Colonic mucosa (tissue), 4 donors: Measurements from ENCODE around the gene PYGM. TPM values are rescaled to one million over a fixed set of nuclear protein-coding genes. Genes with fewer than 3 reads are reported as not detected.

Experiments used
- DNase-seq: peaks from one replicate; pipeline ENCODE4 v3.0.0-alpha.2; 2020
- H3K27ac ChIP-seq: fragments of 200-600 bp; one replicate; pipeline ENCODE4 v1.8.0; 2021
- H3K27me3 ChIP-seq: fragments of 200-600 bp; one replicate; pipeline ENCODE4 v1.8.0; 2021
- H3K36me3 ChIP-seq: fragments of 200-600 bp; one replicate; pipeline ENCODE4 v1.8.0; 2021
- H3K4me1 ChIP-seq: fragments of 200-600 bp; one replicate; pipeline ENCODE4 v1.8.0; 2021; ENCODE audit warnings: mild to moderate bottlenecking
- H3K4me3 ChIP-seq: fragments of 200-600 bp; one replicate; pipeline ENCODE4 v1.8.0; 2021
- H3K9ac ChIP-seq, 2 donors: one replicate each; pipeline ENCODE4 v1.7.0; 2013; ENCODE audit warnings: control low read depth in 2 of 2, low read depth in 2 of 2, low read length in 2 of 2
- H3K9me3 ChIP-seq: fragments of 200-600 bp; one replicate; pipeline ENCODE4 v1.8.0; 2021
- CTCF ChIP-seq: fragments of 200-600 bp; IDR thresholded peaks from one replicate; pipeline ENCODE4 v1.8.0; 2022; ENCODE audit warnings: antibody characterized with exemption, mild to moderate bottlenecking
- intact Hi-C: fragments of 100-400 bp; cut with DNase I; formaldehyde crosslinking; loops from one replicate; pipeline ENCODE4 v1.14.1; 2022
- total RNA-seq, 2 donors: library from RNA; stranded (reverse); fragmentation: NEBNext Ultra II Directional in 1 of 2; extraction: Animal tissue kit (Norgen Biotek cat#: 25700) in 1 of 2; gene quantifications; one replicate each; pipeline ENCODE4 v1.2.1, GENCODE V29; 2021
- donor health status: healthy.
- donor health status: DM: no; HTN: no; CAD: no.
- donor health status: DM: no; HTN: no; CAD: no.

PYGM gene
- total RNA-seq, 2 donors from 2014 or later: 1.6 to 2.7 TPM

GRCh38 chr11:64789331-64790204 lies 29.8 kb upstream of the PYGM start:
- intact Hi-C loops: loop anchor here (5.0 kb wide), 2 partner anchors 53 to 103 kb away; partner anchors contain the start of gene CDC42BPG
- no peak for DNase-seq
- H3K27ac ChIP-seq: no peak overlapping the region

GRCh38 chr11:64788321-64789215 lies 28.8 kb upstream of the PYGM start:
- Histone ChIP-seq H3K27ac (no peak overlapping the region), H3K4me1 (no peaks in the 10 kb centered on the region), H3K9ac (no peak overlapping the region), H3K27me3 (no peaks in the 10 kb centered on the region), H3K36me3 (no peaks in the 10 kb centered on the region), H3K9me3 (no peaks in the 10 kb centered on the region), H3K4me3 (no peak overlapping the region)
- intact Hi-C loops: loop anchor here (5.0 kb wide), 2 partner anchors 54 to 104 kb away; partner anchors contain the start of gene CDC42BPG
- no peak for TF ChIP-seq CTCF
- no peak for DNase-seq

More at GRCh38 chr11:64789331-64790204, 29.8 kb upstream of the PYGM start:
- no peaks in the 10 kb centered on the region for H3K27me3 ChIP-seq
- H3K4me3 ChIP-seq: no peak overlapping the region
- no peak for TF ChIP-seq CTCF
- H3K36me3 ChIP-seq: no peaks in the 10 kb centered on the region
- no peaks in the 10 kb centered on the region for H3K4me1 ChIP-seq
- H3K9ac ChIP-seq: no peak overlapping the region
- no peaks in the 10 kb centered on the region for H3K9me3 ChIP-seq

GRCh38 chr11:64787526-64788320 lies 27.9 kb upstream of the PYGM start:
- Histone ChIP-seq H3K9me3 (no peaks in the 10 kb centered on the region), H3K27me3 (no peaks in the 10 kb centered on the region), H3K27ac (no peak overlapping the region), H3K4me1 (no peaks in the 10 kb centered on the region), H3K9ac (no peak overlapping the region), H3K4me3 (no peak overlapping the region), H3K36me3 (no peaks in the 10 kb centered on the region)
- DNase-seq: peak; percentile 80
- peak; percentile 53 for TF ChIP-seq CTCF
- intact Hi-C loops: loop anchor here (5.0 kb wide), 2 partner anchors 55 to 105 kb away; partner anchors contain the start of gene CDC42BPG

- DNase-seq: no peak
- no peak overlapping the region for H3K9ac ChIP-seq
- TF ChIP-seq CTCF: no peak
- intact Hi-C loops: loop anchor here (5.0 kb wide), 2 partner anchors 56 to 106 kb away; partner anchors contain the start of gene CDC42BPG
- H3K27me3 ChIP-seq: no peaks in the 10 kb centered on the region
- no peak overlapping the region for H3K27ac ChIP-seq
- no peaks in the 10 kb centered on the region for H3K4me1 ChIP-seq
- no peaks in the 10 kb centered on the region for H3K36me3 ChIP-seq
- H3K9me3 ChIP-seq: no peaks in the 10 kb centered on the region
- no peak overlapping the region for H3K4me3 ChIP-seq
Observed at GRCh38 chr11:64786308-64786707, 26.5 kb upstream of the PYGM start.
